Peyer's patch (tissue), 4 donors: ENCODE data around the gene CDCA3.

Experiments
- CTCF ChIP-seq, 6 experiments: fragments of 450-650 bp in 4 of 6; fragments of 200-600 bp in 2 of 6; sonication (generic) in 1 of 6; IDR thresholded peaks; one replicate each; pipeline ENCODE4 v1.5.1; 2017 to 2019; ENCODE audit warnings: antibody characterized with exemption in 6 of 6, mild to moderate bottlenecking in 3 of 6, moderate library complexity in 1 of 6
- POLR2A ChIP-seq, 2 donors: fragments of 450-650 bp; IDR thresholded peaks; one replicate each; pipeline ENCODE4 v1.5.1; 2017; ENCODE audit warnings: antibody characterized with exemption in 2 of 2, mild to moderate bottlenecking in 2 of 2, moderate library complexity in 2 of 2

DNA sequence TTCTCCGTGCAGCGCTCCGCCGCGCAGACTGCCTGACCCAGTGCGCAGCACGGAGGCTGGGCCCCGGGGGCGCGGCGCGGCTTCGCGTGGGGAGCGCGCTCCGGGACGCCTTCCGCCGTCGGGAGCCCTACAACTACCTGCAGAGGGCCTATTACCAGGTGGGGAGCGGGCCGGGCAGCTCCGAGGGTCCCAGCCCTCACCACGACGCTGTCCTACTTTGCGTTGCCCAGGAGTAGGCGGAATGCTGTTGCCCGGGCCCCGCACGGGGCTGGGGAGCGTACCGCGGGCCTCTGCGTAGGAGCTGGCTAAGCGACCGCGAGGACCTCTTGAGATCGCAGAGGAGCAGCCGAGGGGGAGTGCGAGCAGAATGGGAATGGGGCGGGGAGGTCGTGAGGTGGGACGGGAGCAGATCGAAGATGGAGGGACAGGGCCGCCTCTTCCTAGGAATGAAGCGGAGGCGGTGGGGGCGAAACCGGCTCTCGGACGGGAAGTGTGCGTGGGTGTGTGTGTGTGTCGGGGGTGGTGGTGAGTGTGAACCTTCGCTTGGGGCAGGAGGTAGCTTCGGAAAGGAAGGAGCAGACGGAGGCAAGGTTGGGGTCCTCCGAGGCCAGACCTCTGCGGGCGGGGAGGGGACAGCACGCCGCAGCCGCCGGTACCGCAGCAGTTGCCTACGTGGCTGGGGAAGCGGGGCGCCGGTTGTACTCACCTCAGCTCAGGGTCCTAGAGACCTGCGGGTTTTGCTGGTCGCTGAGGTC lies 22.1 kb downstream of the CDCA3 start:
- TF ChIP-seq POLR2A (IDR thresholded peaks at IDR 0.05) (no peak), CTCF (IDR thresholded peaks at IDR 0.05) (no peak)
